Tibial artery (tissue), 4 donors: Measurements from ENCODE around the gene IL4R.

Source experiments
- DNase-seq, 2 donors: peaks; one replicate each; pipeline ENCODE4 v3.0.0-alpha.2; 2019
- H3K27ac ChIP-seq, 2 donors: fragments of 200-600 bp; sonication (generic) in 1 of 2; 1 replicate in 1 of 2; 2 replicates in 1 of 2; pipeline ENCODE4 v1.5.1; 2018 to 2019; ENCODE audit warnings: mild to moderate bottlenecking in 1 of 2
- H3K27me3 ChIP-seq, 2 donors: fragments of 200-600 bp; sonication (generic) in 1 of 2; one replicate each; pipeline versions ENCODE4 v1.5.1 to v1.6.0; 2016 to 2019
- H3K36me3 ChIP-seq, 3 donors: fragments of 200-600 bp; sonication (generic) in 2 of 3; one replicate each; pipeline ENCODE4 v1.5.1; 2016 to 2019; ENCODE audit warnings: mild to moderate bottlenecking in 2 of 3
- H3K4me1 ChIP-seq, 4 donors: fragments of 200-600 bp; sonication (generic) in 2 of 4; 1 replicate in 3 of 4; 2 replicates in 1 of 4; pipeline ENCODE4 v1.5.1; 2016 to 2019
- H3K4me3 ChIP-seq, 2 donors: fragments of 200-600 bp; sonication (generic) in 1 of 2; 1 replicate in 1 of 2; 2 replicates in 1 of 2; pipeline ENCODE4 v1.5.1; 2018 to 2019; ENCODE audit warnings: mild to moderate bottlenecking in 2 of 2
- H3K9me3 ChIP-seq, 3 donors: fragments of 200-600 bp; sonication (generic) in 1 of 3; one replicate each; pipeline ENCODE4 v1.5.1; 2016 to 2019
- CTCF ChIP-seq, 2 experiments: fragments of 200-600 bp in 1 of 2; fragments of 450-650 bp in 1 of 2; IDR thresholded peaks; one replicate each; pipeline ENCODE4 v1.5.1; 2017 to 2019; ENCODE audit warnings: antibody characterized with exemption in 2 of 2, mild to moderate bottlenecking in 1 of 2, moderate library complexity in 1 of 2
- intact Hi-C: fragments of 100-400 bp; cut with DNase I; formaldehyde crosslinking; loops from one replicate; pipeline ENCODE4 v1.15.0; 2023; ENCODE audit warnings: low total_unique reads

The IL4R gene

GRCh38 chr16:27341971-27342370 lies 28.2 kb downstream of the IL4R start:
- TF ChIP-seq CTCF (IDR thresholded peaks at IDR 0.05): no peak
- Histone ChIP-seq H3K4me1 (no peaks in the 10 kb centered on the region), H3K36me3 (peaks cover 78 to 92% (median 90%) of the 10 kb centered on the region in 3 donors), H3K9me3 (no peaks in the 10 kb centered on the region), H3K27ac (no peak overlapping the region), H3K27me3 (no peaks in the 10 kb centered on the region), H3K4me3 (no peak overlapping the region)
- intact Hi-C loops: no loop called here
- no peak for DNase-seq

DNA sequence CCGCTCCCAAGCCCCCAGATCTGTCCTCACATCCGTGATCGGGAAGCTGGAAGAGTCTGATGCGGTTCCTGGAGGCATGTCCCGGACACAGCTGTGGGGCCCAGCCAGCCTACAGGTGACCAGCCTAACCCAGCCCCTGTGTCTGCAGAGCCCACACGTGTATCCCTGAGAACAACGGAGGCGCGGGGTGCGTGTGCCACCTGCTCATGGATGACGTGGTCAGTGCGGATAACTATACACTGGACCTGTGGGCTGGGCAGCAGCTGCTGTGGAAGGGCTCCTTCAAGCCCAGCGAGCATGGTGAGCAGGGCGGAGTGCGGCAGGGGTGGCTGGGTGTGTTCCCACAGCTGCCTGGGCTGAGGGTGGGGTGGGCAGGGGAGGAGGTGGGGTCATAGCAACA lies 30.9 kb downstream of the IL4R start:
- no peak for TF ChIP-seq CTCF (IDR thresholded peaks at IDR 0.05)
- Histone ChIP-seq H3K27me3 (no peaks in the 10 kb centered on the region), H3K36me3 (peaks cover 92 to 100% (median 100%) of the 10 kb centered on the region in 3 donors), H3K27ac (no peak overlapping the region), H3K9me3 (no peaks in the 10 kb centered on the region), H3K4me1 (peaks cover 0 to 4% (median 0%) of the 10 kb centered on the region in 4 donors), H3K4me3 (no peak overlapping the region)
- intact Hi-C loops: no loop called here
- no peak for DNase-seq

DNA sequence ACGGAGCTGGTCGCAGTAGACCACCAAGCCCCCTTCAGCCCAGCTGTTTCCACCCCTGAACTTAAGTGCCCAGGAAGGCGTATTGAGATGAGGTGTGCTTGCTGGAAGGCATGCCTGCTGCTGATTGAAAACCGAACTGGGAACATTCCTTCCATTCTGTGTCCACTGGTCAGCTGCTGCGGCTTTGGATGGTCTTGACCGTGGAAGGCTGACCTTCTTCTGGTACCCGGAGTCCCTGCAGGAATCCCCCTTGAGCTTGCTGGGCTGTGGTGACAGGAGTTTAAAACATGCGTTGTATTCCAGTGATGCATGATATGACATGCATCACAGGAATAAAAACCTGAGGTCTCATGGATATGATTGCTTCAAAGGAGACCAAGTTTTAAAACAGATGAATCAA lies 31.4 kb downstream of the IL4R start:
- intact Hi-C loops: no loop called here
- Histone ChIP-seq H3K36me3 (peaks cover 93 to 100% (median 100%) of the 10 kb centered on the region in 3 donors), H3K9me3 (no peaks in the 10 kb centered on the region), H3K27ac (no peak overlapping the region), H3K4me1 (peaks cover 0 to 4% (median 0%) of the 10 kb centered on the region in 4 donors), H3K4me3 (no peak overlapping the region), H3K27me3 (no peaks in the 10 kb centered on the region)
- no peak for DNase-seq
- no peak for TF ChIP-seq CTCF (IDR thresholded peaks at IDR 0.05)

GRCh38 chr16:27346819-27347218 lies 33.0 kb downstream of the IL4R start:
- no peak for DNase-seq
- Histone ChIP-seq H3K27me3 (no peaks in the 10 kb centered on the region), H3K27ac (no peak overlapping the region), H3K4me3 (no peak overlapping the region), H3K9me3 (no peaks in the 10 kb centered on the region), H3K36me3 (peaks cover 93 to 100% (median 100%) of the 10 kb centered on the region in 3 donors), H3K4me1 (peaks cover 0 to 4% (median 0%) of the 10 kb centered on the region in 4 donors)
- no peak for TF ChIP-seq CTCF (IDR thresholded peaks at IDR 0.05)
- intact Hi-C loops: no loop called here

DNA sequence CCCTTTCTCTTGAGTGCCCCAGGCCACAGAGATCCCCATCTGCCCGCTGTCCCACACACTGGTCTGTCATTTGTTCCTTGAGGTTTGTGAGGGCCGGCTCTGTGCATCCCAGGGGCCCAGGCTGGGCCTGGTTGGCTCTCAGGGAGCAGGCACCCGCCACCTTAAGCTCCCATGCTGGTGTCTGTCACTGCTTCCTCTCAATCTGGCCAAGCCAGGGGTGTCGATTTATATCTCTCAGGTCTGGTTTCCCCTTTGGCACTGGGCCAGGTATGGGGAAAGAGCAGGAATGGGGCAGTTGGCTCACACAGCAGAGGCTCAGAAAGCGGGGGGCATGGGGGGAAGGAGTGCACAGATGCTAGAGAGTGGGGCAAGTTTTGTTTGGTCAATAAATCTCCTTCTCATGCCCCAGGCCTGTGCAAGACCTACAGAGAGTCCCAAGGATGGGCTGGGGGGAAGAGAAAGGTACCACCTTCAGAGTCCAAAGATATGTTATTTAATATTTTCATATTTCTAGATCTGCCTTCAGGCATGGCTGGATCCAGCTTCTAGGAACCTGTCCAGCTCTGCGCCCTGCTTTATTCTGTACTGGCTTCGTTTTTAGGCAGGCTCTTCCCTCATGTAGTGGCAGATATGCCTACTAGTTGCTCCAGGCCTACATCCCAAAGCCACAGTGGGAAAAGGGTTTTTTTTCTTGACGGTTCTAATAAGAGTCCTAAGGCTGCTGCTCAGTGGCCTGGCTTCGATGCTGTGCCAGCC lies 34.3 kb downstream of the IL4R start:
- Histone ChIP-seq H3K27me3 (no peaks in the 10 kb centered on the region), H3K4me1 (peaks cover 0 to 4% (median 0%) of the 10 kb centered on the region in 4 donors), H3K4me3 (no peak overlapping the region), H3K9me3 (no peaks in the 10 kb centered on the region), H3K27ac (no peak overlapping the region), H3K36me3 (peaks cover 92 to 100% (median 100%) of the 10 kb centered on the region in 3 donors)
- intact Hi-C loops: no loop called here
- DNase-seq: no peak
- no peak for TF ChIP-seq CTCF (IDR thresholded peaks at IDR 0.05)
